HG03045 (cell line): ENCODE data around the gene AHNAK2.

ENCODE experiments used
- ATAC-seq: cut with Tn5 transposase; IDR thresholded peaks from one replicate; pipeline ENCODE4 v1.9.1; 2021; ENCODE audit warnings: mild to moderate bottlenecking, moderate library complexity; ENCODE audit not compliant: unreplicated experiment

Gene AHNAK2

GRCh38 chr14:104986487-104987164, 8.5 kb upstream of the AHNAK2 start:
- ATAC-seq, result no peak

DNA sequence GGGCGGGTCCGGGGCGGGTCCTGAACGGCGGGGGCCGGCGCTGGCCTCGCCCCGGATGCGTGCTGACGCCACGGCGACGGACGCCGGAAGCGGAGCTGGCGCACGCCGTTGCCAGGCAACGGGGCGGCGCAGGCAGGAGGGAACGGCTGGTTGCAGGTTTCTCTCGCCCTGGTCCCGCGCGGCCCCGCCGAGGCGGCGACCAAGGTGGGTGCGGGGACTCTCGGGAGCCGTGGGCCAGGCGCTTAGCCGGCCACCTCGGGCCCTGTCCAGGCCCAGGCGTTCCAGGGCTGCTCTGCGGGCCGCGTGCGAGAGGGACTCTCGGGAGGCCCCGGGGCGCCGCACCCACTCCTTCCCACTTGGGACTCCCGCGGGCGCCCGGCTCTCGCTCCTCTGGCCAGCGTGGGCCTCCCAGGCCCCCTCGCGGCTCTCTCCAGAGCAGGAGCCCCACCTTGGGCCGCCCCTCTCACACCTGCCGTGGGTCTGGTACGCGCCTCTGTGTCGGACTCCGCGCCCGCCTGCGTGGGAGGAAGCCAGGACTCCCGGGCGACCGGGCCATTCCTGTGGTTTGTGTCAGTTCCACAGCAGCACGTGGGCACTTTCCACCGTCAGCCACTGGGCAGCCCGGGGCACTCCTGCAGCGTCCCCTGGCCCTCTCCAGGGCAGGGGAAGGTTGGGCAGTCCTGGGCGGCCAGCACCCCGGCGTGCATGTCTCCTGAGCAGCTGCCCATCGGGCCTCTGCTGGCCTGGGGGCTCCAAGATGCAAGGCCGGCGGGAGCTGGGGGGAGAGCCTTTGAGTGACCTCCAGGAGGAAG, 7.7 kb upstream of the AHNAK2 start, which contains the start of gene CLBA1:
Gene CLBA1, plus strand, starts transcription at position 114 of the 812 bp plus-strand sequence. Its CDS starts 644 bp downstream, at position 758.
- ATAC-seq, result peak; percentile 81

GRCh38 chr14:104984056-104984894, 6.1 kb upstream of the AHNAK2 start:
- no peak for ATAC-seq

DNA sequence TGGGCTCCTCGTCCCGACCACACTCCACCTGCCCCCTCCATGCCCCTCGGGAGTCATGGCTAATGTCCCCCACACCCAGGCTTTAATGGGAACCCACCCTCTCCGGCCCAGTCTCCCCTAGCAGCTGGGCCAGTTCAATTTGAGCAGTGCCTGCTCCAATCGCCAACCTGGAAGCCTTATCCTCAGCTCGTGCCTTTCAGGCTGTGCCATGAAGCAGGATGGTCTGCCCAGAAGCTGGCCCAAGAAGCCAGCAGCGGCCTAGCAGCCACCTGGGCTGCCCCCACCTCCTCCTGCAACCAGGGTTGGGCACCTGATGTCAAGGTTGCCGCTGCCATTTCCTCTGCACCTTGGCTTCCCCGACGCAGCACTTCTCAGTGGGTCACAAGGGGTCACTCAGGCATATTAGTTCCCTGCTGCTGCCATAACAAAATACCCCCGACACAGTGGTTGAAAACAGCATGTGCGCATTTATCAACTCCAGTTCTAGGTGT, 5.1 kb upstream of the AHNAK2 start:
- no peak for ATAC-seq

- no peak for ATAC-seq
Observed at GRCh38 chr14:104982548-104983230, 4.5 kb upstream of the AHNAK2 start.

DNA sequence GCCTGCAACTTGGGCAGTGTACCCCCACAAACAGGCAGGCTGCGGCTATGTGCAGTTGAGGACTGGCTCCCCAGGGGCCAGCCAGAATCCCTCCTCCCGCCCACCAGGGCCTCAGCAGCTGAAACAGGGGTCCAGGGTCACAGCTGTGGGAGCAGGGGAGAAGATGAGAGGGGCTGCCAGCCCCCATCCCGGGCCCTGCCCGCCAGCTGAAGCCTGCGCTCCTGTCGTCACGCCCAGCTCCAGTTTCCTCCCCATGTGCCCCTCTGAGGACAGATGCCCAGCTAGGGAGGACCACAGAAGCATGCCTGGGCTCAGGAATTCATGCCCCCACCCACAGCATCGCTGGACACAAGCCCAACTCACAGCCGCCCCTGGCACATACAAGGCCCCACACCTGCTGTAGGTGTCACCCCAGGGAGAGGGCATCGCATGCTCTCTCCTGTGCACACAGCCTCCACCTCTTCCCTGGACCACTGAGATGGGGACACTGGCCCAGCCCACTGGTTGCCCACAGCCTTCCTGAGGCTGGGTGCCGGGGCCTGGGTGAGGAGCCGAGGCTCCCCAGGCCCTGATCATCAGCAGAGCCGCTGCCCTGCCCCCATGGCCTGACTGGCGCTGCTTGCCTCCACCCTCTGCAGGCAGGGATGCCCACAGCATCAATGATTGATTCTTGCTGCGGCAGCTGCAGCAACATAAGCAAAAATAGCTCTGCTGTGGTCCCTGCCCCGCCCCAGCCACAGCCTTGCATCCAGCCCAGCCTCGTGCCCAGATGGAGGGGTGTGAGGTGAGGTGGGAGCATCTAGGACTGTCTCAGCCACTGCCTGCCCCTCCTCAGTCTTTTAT, 3.7 kb upstream of the AHNAK2 start:
- ATAC-seq, result no peak

GRCh38 chr14:104980611-104981531, 2.7 kb upstream of the AHNAK2 start:
- ATAC-seq, result no peak

- no peak for ATAC-seq
Observed at GRCh38 chr14:104979758-104980610, 1.8 kb upstream of the AHNAK2 start.

GRCh38 chr14:104978746-104979691, 845 bp upstream of the AHNAK2 start:
- no peak for ATAC-seq

- no peak for ATAC-seq
Observed at GRCh38 chr14:104977008-104977680, 1.0 kb downstream of the AHNAK2 start.

- ATAC-seq, result no peak
Observed at GRCh38 chr14:104976198-104977007, 1.8 kb downstream of the AHNAK2 start.

- no peak for ATAC-seq
Observed at GRCh38 chr14:104975481-104976197, 2.5 kb downstream of the AHNAK2 start.

- no peak for ATAC-seq
Observed at GRCh38 chr14:104974665-104975390, 3.3 kb downstream of the AHNAK2 start.

DNA sequence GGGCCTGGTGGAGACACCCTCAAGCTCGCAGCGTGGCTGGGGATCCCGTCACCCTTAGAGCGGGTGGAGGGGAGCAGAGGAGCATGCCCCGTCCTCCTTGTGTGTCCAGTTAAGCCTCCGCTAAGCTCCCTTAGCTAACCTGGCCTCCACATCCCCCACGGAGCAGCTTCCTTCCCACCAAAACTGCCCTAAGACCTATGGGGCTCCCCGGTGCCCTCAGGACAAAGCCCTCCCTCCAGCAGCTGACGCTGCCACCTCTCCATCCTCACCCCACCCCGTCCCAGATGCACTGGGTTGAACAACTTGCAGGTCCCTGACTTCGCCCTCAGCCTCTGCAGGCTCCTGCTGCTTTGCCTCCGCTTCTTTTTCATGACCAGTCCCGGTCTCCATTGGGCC, 4.0 kb downstream of the AHNAK2 start:
- ATAC-seq, result no peak
